Ureter (tissue), 1 donor: ENCODE results near the gene UBE2H. TPM values are rescaled to one million over a fixed set of nuclear protein-coding genes. Genes with fewer than 3 reads are reported as not detected.
"Not testable (repeated sequence)": the region's sequence is repeated elsewhere in the genome, so short reads cannot be mapped to it uniquely, and the experiment has no call there.

Source experiments
- DNase-seq: peaks from one replicate; pipeline ENCODE4 v3.0.0-alpha.2; 2020; ENCODE audit warnings: low spot score
- total RNA-seq: library from RNA; stranded (reverse); gene quantifications from one replicate; pipeline ENCODE4 v1.2.4, GENCODE V29; 2023
- donor health status: DM: yes; HTN: yes; CAD: no.

The UBE2H gene
- total RNA-seq, 1 donor from 2014 or later = 69.7 TPM

DNA sequence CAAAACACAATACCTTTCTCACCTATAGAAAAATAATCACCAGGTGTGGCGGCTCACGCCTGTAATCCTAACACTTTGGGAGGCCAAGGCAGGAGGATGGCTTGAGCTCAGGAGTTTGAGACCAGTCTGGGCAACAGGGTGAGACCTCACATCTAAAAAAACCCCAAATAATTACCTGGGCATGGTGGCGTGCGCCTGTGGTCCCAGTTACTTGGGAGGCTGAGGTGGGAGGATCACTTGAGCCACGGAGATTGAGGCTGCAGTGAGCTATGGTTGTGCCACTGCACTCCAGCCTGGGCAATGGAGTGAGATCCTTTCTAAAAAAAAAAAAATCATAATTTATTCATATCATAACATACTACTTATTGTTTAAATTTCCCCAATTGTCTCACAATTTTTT, 129.6 kb downstream of the UBE2H start:
- DNase-seq = not testable (repeated sequence)

DNA sequence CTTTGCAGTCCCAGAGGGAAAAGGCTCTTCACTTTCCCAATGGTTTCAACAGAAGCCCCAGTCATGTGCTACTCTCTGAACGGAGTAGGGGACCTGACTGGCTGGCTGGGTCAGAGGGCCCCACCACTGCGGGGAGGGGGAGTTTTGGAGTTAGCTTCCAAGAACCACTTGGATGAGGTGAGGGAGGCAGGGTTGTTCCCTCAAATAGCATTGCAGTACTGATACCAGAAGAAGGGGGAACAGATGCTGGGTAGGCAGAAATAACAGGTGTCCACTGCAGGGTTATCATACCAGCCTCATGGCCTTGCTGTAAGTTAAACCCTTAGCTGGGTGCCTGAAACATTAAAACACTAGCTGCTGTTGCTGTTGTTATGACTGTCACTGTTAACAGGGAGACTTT, 131.3 kb downstream of the UBE2H start:
- DNase-seq = no peak

DNA sequence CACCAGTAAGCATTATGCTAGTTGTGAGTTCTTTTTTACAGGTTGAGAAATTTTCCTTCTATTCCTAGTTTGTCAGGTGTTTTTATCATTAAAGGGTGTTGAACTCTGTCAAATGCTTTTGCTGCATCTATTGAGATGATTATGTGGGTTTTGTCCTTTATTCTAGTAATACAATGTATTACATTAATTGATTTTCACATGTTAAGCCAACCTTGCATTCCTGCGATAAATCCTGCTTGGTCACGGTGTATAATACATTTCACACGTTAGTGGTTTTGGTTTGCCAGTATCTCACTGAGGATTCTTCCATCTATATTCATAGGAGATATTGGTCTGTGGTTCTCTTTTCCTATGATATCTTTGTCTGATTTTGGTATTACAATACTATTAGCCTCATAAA, 136.0 kb downstream of the UBE2H start:
- DNase-seq = no peak

DNA sequence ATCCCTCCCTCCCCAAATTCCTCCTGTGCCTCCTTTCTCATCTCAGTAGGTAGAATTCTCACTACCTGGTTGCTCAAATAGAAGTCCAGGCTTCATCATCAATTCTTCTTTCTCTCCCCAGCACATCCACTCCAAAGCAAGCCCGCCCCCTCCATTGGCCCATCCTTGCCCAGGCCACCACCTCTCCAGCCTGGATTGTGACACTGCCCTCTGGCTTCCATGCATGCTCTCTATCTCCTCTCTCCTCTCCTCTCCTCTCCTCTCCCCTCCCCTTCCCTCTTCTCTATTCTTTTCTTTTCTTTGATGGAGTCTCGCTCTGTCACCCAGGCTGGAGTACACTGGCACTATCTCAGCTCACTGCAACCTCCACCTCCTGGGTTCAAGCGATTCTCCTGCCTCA, 144.9 kb downstream of the UBE2H start:
- no peak for DNase-seq

DNA sequence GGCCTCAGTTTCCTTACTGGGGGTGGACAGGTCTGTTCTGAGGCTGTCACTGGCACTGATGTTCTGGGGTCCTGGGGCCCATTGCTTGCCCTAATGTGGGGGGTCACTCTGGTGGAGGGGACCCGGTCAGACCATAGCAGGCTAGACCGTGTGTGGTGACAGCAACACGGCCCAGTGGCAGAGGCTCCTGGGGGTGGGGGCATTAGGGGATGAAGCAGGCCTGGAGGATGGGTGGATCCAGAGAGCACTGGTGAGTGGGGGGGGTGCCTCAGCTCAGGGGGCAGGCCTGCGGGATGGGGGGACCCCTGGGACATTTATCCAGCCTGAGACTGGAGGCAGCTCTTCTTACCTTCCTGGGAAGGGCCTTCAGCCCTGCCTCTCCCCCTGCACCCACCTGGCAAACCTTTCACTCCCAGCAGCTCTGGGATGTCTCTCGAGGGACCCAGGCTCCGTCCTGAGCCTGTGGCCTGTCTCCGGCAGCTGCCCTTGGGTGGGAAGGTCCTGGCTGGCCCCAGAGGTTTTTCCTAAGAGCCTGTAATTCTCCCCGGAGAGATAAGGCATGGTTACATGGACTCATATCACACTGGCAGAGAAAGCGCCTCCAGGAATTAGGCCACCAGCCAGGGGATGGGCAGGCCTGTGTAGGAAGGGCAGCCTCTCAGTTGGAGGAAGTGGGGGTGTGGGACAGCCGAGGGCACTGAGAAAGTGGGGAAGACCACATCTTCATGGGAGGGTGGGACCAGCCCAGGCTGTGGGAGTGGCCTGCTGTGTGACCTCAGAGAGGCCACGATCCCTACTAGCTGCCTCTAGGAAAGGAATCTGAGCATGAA, 147.7 kb downstream of the UBE2H start:
- DNase-seq = no peak

DNA sequence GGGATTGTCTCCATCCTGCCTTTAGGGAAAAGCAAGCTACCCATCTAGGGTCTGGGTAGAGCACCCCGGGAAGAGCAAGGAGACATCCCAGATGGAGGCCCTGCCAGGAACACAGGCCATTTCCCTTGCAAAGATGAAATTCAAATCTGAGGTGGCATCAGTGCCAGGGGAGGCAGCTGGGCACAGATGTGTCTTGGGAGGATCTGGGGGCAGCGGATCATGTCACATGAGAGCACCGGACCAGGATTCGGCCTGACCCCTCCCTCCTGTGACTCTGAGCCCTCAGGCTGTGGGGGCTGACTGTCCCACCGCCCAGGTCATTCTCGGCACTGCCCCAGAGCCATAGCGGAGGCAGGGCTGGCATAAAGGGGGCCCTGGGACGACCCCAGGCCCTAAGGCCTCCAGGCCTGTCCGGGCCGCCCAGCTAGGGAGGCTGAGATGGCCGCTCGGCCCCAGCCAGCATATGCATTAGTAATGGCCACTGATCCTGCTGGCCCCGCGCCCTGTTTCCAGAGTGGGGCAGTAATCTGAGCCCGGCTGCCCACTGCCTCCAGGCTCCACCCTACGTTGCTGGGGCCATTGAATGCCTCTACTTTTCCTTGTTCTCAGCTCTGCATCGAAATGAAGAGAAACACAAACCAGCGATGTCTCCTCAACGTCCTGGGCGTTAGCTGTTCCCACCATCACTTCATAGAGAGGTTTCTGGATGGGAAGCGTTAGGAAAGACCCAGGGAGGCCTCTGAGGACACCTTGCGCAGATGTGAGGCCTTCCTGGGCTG, 148.5 kb downstream of the UBE2H start:
- DNase-seq = no peak

DNA sequence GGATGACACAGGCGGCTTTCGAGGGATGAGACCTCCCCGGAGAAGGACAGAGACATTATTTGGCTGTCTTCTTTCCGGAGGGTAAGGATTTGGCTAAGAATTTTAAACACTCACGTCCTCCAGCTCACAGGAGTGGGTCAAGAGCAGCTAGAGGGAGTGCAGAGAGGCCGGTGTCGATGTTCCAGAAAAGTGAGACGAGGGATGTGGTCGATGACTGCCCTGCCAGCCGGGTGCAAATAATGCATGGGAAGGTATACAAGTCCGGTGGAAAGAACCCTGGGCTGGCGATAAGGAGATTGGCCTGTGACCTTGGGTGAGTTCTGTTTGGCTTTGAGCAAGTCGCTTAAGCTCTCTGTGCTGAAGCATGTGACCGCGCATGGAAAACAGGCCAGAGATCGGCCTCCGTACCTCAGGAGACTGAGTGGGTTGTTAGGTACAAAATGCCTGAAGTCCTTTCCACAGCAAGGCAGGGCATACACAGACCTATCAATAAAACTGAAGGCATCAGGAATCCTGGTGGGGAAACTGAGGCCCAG, 149.1 kb downstream of the UBE2H start:
- DNase-seq = no peak

DNA sequence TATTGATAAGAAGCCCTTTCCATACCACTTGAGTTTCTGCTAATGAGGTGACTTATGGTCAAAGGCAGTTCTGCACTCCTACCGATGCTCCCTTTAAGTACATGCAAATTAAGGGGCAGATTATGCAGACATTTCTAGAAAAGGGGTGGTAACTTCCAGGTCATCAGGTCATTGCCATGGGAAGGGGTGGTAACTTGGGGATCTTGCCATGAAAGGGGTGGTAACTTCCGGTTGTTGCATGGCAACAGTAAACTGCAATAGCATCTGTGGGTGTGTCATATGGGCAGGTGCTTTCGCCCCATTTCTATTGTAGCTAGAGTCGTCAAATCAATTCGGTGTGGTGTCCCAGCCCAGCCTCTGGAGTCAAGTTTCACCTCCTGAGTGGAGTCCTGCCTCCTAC, 150.9 kb downstream of the UBE2H start:
- no peak for DNase-seq

DNA sequence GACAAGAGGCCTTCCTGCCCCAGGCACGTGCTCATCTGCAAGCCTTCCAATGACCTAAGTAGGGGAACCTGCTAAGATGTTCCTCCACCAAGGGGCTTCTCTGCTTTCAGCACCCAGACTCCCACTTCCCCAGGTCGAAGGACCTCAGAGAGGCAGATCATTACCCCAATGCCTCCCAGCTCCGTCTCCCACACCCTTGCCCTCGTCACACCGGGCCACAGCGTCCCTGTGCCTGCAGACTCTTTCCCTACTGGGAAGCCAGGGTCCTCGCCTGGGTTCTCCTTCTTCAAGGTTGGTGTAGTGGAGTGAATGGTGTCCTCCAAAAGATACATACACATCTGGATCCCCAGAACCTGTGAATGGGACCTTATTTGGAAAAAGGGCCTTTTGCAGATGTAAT, 151.9 kb downstream of the UBE2H start:
- DNase-seq = no peak

DNA sequence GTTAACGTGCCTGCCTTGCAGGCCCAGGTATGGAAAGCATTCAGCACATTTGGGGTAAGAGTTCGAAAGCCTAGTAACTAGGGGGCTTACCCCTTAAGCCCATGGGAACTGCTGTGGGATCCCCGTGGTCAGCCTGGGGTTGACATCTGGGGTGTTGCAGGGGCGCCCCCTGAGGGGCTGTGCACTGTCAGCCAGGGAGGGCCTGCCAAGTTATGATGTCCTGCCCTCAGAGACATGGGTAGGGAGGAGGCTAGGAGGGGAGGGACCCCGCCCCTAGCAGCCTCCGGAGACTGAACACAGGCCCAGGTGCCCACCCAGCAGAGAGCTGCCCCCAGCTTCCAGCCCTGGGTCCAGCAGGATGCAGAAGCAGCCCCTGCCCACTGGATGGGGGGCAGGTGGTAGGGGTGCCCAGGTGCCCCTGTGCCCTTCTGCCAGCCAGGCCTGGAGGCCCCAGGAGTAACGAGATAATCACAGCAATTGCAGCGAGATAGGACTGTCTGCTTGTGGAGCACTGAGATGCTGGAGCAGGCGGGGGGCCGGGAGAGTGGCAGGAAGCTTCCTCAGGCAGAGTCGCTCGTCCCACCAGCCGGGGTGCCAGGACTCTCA, 153.3 kb downstream of the UBE2H start:
- DNase-seq = no peak

DNA sequence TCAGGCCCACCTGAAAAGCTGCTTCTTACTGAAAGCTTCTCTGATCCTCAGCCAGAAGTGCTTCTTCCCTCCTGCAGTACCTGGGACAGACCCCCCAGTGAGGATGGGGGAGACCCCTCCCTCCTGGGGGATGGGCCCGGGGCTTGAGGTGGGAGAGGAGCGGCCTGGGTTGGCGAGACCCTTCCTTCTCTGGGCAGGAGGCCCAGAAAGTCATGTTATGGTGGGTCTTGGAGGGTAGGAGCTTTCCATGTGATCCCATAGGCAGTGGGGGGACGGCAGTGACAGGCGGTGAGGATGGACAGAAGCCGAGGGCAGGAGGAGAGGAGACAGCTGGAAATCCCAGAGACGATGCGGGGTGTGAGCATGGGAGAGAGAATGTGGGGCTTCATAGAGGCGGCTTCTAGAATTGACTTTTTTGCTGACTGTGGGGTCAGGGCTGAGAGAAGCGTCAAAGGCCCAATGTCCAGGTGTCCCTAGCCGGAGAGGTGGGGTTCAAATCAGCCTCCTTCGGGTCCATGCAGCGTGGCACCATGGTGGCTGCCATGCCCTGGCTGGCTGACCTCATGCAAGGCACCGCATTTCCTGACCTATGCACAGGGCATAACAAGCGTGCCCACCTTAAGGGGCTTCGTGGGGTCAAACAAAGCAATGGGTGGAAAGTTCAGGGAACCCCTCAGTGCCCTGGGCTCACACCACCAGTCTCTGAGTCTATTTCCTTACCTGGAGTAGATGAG, 154.0 kb downstream of the UBE2H start:
- DNase-seq = no peak

DNA sequence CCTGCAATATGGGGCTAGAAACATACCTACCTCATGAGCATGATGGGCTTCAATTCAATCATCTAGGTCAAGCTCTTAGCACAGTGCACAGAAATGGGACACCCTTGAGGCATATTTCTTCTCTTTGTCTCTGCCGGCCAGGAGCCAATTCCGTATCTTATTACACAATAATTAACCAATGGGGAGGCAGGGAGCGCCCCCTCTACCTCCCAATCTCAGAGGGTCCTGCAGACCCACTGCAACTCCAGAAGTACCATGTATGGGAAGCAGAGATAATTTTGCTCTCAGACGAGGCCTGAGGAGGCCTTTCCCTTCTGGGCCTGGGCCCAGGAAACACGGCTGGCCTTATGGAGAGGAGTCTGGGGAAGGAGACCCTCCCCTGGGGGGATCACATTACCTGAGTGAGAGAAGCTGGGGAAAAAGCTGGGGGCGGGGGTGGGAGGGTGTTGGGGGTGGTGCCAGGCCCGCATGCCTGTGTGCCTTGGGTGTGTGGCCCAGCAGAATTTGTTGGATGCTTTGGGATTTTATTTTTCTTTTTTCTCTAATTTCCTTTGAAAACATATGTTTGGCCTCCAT, 155.5 kb downstream of the UBE2H start:
- no peak for DNase-seq

DNA sequence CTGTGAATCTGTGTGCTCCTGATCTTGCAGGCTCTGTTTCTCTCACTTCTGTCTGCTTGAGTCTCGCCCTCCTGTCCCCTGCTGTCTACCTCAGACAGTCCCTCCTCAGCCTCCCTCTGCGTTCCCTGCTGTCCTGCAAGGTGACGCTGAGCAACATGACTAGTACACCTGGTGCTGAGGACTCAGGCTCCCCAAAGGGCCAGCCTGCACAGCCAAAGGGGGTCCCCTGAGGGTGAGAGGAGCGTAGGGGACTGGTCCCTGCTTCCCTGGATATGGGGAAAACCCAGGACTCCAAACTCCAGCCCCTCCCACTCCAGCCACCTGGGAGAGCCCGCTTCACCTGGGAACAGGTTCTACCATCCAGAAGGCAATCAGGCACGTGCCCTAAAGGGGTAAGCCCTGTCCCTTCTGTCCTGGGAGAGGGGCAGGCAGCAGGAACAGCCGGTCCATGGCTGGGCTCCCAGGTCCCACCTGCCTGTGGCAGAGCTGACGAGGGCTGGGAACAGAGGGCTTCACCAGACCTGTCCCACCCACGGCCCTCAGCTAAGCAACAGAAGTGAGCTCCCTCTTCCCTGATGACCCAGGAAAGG, 156.5 kb downstream of the UBE2H start:
- no peak for DNase-seq

DNA sequence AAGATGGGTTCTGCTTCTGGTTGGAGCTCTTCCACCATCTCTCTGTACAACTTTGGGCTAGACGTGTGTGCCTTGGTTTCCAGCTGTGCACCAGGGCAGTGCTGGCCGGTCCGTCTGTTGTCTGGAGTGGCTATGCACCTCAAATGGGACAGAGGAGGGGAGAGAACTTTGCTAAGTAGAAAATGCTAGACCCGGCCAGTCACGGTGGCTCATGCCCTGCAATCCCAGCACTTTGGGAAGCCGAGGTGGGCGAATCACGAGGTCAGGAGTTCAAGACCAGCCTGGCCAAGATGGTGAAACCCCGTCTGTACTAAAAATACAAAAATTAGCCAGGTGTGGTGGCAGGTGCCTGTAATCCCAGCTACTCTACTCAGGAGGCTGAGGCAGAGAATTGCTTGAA, 158.3 kb downstream of the UBE2H start:
- not testable (repeated sequence) for DNase-seq

DNA sequence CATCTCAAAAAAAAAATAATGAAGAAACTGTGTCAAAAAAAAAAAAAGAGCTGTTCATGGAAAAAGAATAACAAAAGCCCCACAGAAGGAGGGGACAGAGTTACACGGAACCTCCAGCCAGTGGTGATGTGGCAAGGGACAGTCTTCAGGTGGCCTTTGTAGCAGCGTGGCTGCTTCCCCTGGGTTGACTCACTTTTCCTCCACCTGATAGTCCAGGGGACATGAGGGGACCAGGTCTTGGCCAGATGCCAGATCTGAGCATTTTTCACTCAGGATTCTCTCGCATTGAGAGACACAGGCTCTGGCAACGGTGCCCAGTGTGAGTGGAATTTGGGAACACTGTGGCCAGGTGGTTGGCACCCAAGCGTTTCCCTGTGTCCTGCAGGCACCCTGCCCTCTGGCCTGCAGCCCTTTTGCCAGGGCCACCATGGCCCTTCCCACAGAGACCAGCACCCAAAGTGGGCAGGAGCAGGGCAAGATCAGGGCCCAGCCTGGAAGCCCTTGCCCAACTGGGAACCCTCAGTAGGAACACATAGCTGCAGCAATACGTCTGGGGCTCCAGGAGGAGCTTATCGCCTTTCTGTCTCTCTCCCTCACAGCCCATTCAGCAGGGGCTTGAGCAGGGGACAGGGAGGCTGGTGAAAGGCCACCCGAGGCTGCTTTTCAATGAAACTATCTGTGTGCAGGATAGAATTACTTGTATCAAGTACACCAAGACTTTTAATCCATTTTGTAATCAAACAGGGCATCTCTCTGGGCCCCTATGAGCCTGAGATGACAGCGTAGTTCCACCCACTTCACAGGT, 159.1 kb downstream of the UBE2H start:
- no peak for DNase-seq

DNA sequence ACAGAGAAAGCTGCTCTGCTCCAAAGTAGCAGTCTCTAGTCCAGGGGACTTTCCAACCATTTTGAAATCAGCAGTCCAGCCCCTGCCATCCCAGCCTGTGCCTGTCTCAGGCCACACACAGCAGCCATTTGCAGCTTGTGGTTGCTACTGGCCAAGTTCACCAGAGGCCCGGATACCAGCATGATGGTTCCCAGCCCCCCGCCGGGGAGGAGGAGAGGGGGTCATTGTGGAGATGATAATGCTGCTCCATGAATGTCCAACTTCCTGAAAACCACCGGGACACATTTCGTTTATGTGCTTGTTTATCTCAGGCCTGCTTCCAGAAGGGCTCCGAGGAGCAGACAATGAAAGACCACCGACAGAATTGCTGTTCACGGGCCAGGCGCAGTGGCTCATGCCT, 160.0 kb downstream of the UBE2H start:
- DNase-seq = no peak

DNA sequence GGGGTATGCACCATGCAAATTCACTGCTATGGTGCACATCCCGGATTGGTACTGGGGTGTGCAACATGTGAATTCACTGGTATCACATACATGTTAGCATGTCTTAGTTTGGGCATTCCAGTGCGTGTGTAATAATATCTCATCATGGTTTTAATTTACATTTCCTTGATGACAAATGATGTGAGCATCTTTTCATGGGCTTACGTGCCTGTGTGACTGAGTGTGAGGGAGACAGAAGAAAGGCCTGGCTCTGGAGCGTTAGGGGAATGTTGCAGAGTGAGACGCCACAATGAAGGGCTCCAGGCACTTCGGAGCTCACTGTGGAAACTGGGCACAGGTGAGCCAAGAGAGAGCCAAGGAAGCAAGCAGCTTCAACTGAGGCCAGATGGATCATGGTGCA, 162.6 kb downstream of the UBE2H start:
- no peak for DNase-seq

DNA sequence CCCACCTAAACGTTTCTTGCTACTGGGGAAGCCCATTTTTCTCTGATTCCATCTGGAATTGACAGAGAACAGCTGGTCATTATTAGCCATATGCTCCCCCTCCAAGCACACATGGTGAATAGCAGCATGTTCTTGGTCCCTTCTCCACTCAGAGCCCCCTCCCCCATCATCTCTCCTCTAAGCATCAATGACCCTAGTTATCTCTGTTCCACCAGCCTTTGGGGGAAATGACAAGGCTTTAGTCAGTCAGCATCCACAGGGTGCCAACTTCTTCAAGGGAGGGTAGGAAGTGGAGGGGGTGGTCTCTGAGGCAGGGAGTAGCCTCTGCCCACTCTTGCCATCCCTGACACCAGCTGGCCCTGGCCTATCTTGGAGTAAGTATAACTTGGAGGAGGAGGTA, 163.1 kb downstream of the UBE2H start:
- no peak for DNase-seq

DNA sequence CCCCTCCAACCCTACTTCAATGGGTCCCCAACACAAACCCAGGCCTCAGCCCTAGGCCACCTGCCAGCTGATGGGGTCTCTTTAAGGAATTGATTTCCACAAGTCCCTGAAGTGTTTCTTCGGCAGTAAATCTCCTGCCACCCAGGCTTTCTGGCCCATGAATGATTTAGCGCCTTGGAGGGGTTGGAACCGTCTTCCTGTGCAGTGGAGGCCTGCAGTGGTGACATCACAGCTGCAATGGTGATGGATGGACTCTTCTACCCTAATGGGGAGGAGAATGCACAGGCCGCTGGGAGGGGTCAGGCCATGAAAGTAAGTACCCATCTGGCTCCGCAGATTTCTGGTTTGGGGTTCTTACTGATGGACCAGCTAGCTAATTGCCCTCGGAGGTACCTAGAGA, 163.8 kb downstream of the UBE2H start:
- no peak for DNase-seq
